ENCODE data around the gene NRG2. TPM values are rescaled to one million over a fixed set of nuclear protein-coding genes. Genes with fewer than 3 reads are reported as not detected.

Gene NRG2
- polyA plus RNA-seq, 1 of the 3 experiments (the other 2 are of a cell fraction): 3.7 TPM

DNA sequence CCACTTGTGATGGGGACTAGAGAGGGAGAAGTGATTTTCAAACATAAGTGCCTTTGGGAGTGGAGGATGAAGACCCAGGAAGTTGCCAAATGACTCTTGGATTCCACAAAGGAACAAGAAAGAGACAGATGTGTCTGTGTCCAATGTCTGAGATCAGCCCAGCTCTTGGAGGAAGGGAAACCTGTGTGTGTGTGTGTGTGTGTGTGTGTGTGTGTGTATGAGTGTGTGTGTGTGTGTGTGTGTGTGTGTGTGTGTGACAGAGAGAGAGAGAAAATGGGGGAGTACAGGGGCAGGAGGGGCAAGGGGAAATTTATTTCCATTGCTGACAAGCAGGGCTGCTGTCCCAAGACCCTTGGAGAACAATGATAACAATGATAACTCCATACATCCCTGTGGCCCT is 175.5 kb downstream of the NRG2 start (continued):
- TF ChIP-seq, protein P1, sequence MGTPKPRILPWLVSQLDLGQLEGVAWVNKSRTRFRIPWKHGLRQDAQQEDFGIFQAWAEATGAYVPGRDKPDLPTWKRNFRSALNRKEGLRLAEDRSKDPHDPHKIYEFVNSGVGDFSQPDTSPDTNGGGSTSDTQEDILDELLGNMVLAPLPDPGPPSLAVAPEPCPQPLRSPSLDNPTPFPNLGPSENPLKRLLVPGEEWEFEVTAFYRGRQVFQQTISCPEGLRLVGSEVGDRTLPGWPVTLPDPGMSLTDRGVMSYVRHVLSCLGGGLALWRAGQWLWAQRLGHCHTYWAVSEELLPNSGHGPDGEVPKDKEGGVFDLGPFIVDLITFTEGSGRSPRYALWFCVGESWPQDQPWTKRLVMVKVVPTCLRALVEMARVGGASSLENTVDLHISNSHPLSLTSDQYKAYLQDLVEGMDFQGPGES (IDR thresholded peaks at IDR 0.05; ENCODE audit: low read depth, low read length): no peak
- TF ChIP-seq JUND (IDR thresholded peaks at IDR 0.05) (no peak), GABPA (IDR thresholded peaks at IDR 0.05; ENCODE audit: low read depth) (no peak)
- TF ChIP-seq, protein P2, sequence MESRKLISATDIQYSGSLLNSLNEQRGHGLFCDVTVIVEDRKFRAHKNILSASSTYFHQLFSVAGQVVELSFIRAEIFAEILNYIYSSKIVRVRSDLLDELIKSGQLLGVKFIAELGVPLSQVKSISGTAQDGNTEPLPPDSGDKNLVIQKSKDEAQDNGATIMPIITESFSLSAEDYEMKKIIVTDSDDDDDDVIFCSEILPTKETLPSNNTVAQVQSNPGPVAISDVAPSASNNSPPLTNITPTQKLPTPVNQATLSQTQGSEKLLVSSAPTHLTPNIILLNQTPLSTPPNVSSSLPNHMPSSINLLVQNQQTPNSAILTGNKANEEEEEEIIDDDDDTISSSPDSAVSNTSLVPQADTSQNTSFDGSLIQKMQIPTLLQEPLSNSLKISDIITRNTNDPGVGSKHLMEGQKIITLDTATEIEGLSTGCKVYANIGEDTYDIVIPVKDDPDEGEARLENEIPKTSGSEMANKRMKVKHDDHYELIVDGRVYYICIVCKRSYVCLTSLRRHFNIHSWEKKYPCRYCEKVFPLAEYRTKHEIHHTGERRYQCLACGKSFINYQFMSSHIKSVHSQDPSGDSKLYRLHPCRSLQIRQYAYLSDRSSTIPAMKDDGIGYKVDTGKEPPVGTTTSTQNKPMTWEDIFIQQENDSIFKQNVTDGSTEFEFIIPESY (IDR thresholded peaks at IDR 0.05; ENCODE audit: borderline replicate concordance, low read depth): no peak

DNA sequence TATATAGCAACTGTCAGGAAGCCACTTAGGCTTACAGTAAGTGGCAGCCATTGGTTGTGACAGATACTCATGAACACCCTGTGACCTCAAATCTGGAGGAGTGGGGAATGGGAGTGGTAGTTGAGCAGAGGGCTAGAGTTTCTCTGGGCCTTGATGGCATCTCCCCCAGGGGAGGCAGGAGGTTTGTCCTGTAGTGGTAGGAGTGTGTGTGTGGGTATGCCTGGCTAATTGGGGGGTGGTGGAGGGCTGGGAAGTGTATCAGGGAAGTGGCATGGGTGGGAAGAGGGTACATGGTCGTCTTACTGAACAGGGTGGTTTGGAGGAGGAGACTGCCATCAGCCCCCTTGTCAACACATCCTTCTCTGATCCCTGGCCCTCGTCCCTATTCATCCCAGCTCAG is 176.0 kb downstream of the NRG2 start:
- no peak for DNase-seq
- Histone ChIP-seq H3K27me3 (ENCODE audit: insufficient read depth) (no peaks in the 10 kb centered on the region), H4K20me1 (ENCODE audit: insufficient read depth) (no peaks in the 10 kb centered on the region), H3K4me3 (ENCODE audit: low read depth in 2 of 2, low read length in 1 of 2) (no peak overlapping the region), H2AFZ (ENCODE audit: low read depth) (no peak overlapping the region), H3K4me1 (ENCODE audit: control insufficient read depth in 1 of 2, insufficient read depth in 2 of 2, low read depth in 1 of 2, low read length in 1 of 2) (peaks cover 0 to 2% of the 10 kb centered on the region in 2 experiments; a peak in 1 of 4 replicates), H3K36me3 (replicated peaks in 1 of 2; ENCODE audit: control insufficient read depth in 1 of 2, insufficient read depth in 2 of 2, low read length in 1 of 2) (no peaks in the 10 kb centered on the region), H3K9me2 (no peaks in the 10 kb centered on the region), H3K79me2 (ENCODE audit: insufficient read depth) (no peaks in the 10 kb centered on the region), H3K9ac (no peak overlapping the region), H3K9me3 (no peaks in the 10 kb centered on the region), H3K4me2 (no peak overlapping the region), H3F3A (replicated peaks; ENCODE audit: insufficient read depth) (no peaks in the 10 kb centered on the region), H3K27ac (ENCODE audit: low read depth in 2 of 2, low read length in 1 of 2) (no peak overlapping the region)
- POLR2A ChIA-PET: no interaction called here
- WGBS (ENCODE audit: low lambda C conversion rate): 28% methylated on average over 2 of the region's 2 CpGs
- CTCF ChIA-PET: interaction anchor here (0.7 to 17.2 kb wide), 5 partner anchors 77 to 474 kb away, joined by 3 to 225 read pairs (median 6); no protein-coding TSS in a partner anchor
- TF ChIP-seq RFX5 (IDR thresholded peaks at IDR 0.05; ENCODE audit: low read length) (no peak), ELF1 (IDR thresholded peaks at IDR 0.05) (no peak), RXRA (IDR thresholded peaks at IDR 0.05; ENCODE audit: borderline replicate concordance, low read depth) (no peak), SMC3 (IDR thresholded peaks at IDR 0.05; ENCODE audit: low read depth, low read length) (no peak)
- TF ChIP-seq, protein P3, sequence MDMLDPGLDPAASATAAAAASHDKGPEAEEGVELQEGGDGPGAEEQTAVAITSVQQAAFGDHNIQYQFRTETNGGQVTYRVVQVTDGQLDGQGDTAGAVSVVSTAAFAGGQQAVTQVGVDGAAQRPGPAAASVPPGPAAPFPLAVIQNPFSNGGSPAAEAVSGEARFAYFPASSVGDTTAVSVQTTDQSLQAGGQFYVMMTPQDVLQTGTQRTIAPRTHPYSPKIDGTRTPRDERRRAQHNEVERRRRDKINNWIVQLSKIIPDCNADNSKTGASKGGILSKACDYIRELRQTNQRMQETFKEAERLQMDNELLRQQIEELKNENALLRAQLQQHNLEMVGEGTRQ (IDR thresholded peaks at IDR 0.05; ENCODE audit: borderline replicate concordance, low read depth, low read length): no peak

DNA sequence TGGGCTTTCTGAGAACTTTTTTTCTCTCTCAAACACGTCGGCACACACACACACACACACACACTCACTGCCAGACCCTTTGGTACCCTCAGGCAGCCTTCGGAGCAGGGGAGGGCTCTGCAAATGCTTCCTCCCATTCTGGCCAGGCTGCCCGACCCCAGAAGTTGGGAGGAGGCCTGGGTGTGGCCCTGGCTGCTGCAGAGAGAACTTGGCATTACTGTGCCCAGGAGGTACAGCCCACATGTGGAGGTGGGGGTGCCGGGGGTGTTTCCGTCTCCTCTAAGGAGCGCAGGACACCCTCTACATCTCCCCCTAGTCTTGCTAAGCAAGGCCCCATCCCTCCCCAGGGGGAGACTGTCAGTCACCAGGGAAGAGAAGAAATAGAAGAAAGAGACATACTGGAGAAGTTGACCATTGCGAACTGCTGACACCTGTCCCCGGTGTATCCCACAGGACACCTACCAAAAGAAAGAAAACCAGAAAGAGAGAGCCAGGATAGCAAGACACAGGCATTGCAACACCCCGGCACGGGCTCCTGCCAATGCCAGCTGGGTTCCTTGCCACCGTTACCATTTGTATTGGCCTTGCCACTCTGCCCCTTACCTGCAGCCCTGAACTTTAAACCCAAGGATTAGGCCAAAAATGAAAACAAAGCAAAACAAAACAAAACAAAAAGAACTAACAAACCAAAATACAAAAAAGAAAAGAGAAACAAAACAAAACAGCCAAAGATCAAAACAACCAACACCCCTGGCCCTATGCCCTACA is 178.2 kb downstream of the NRG2 start:
- TF ChIP-seq RXRA (IDR thresholded peaks at IDR 0.05; ENCODE audit: borderline replicate concordance, low read depth): no peak
- no peak for TF ChIP-seq TEAD4 (IDR thresholded peaks at IDR 0.05; ENCODE audit: borderline replicate concordance, insufficient read depth)
- no peak for TF ChIP-seq FOXJ3 (CRISPR knock-in tag; IDR thresholded peaks at IDR 0.05)
- TF ChIP-seq SMC3 (IDR thresholded peaks at IDR 0.05; ENCODE audit: low read depth, low read length): no peak
- TF ChIP-seq, protein P1 (IDR thresholded peaks at IDR 0.05; ENCODE audit: low read depth, low read length): no peak
- no peak for TF ChIP-seq GABPA (IDR thresholded peaks at IDR 0.05; ENCODE audit: low read depth)
- no peak for TF ChIP-seq CHD2 (IDR thresholded peaks at IDR 0.05; ENCODE audit: low read length, partially characterized antibody)
- TF ChIP-seq RCOR1 (IDR thresholded peaks at IDR 0.05; ENCODE audit: low read length): no peak
- TF ChIP-seq, protein P4, sequence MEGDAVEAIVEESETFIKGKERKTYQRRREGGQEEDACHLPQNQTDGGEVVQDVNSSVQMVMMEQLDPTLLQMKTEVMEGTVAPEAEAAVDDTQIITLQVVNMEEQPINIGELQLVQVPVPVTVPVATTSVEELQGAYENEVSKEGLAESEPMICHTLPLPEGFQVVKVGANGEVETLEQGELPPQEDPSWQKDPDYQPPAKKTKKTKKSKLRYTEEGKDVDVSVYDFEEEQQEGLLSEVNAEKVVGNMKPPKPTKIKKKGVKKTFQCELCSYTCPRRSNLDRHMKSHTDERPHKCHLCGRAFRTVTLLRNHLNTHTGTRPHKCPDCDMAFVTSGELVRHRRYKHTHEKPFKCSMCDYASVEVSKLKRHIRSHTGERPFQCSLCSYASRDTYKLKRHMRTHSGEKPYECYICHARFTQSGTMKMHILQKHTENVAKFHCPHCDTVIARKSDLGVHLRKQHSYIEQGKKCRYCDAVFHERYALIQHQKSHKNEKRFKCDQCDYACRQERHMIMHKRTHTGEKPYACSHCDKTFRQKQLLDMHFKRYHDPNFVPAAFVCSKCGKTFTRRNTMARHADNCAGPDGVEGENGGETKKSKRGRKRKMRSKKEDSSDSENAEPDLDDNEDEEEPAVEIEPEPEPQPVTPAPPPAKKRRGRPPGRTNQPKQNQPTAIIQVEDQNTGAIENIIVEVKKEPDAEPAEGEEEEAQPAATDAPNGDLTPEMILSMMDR (IDR thresholded peaks at IDR 0.05): no peak
- TF ChIP-seq, protein P5, sequence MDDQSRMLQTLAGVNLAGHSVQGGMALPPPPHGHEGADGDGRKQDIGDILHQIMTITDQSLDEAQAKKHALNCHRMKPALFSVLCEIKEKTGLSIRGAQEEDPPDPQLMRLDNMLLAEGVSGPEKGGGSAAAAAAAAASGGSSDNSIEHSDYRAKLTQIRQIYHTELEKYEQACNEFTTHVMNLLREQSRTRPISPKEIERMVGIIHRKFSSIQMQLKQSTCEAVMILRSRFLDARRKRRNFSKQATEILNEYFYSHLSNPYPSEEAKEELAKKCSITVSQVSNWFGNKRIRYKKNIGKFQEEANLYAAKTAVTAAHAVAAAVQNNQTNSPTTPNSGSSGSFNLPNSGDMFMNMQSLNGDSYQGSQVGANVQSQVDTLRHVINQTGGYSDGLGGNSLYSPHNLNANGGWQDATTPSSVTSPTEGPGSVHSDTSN (IDR thresholded peaks at IDR 0.05): no peak
- no peaks in the 10 kb centered on the region for H3F3A ChIP-seq (replicated peaks; ENCODE audit: insufficient read depth)
- 71% methylated on average over 10 of the region's 12 CpGs for WGBS (ENCODE audit: low lambda C conversion rate)
- no peaks in the 10 kb centered on the region for H3K27me3 ChIP-seq (ENCODE audit: insufficient read depth)
- no peaks in the 10 kb centered on the region for H3K9me3 ChIP-seq
- no peaks in the 10 kb centered on the region for H4K20me1 ChIP-seq (ENCODE audit: insufficient read depth)
- no peak overlapping the region for H3K4me2 ChIP-seq
- H2AFZ ChIP-seq (ENCODE audit: low read depth): no peak overlapping the region
- H3K36me3 ChIP-seq (replicated peaks in 1 of 2; ENCODE audit: control insufficient read depth in 1 of 2, insufficient read depth in 2 of 2, low read length in 1 of 2): no peaks in the 10 kb centered on the region
- no peak for DNase-seq
- H3K4me3 ChIP-seq (ENCODE audit: low read depth in 2 of 2, low read length in 1 of 2): no peak overlapping the region
- ChIA-PET CTCF (interaction anchor here (1.3 to 17.2 kb wide), 7 partner anchors 8 to 106 kb away, joined by 4 to 225 read pairs (median 11); no protein-coding TSS in a partner anchor), POLR2A (no interaction called here)
- no peaks in the 10 kb centered on the region for H3K79me2 ChIP-seq (ENCODE audit: insufficient read depth)
- H3K9ac ChIP-seq: no peak overlapping the region
- H3K27ac ChIP-seq (ENCODE audit: low read depth in 2 of 2, low read length in 1 of 2): no peak overlapping the region
- peaks cover 0 to 2% of the 10 kb centered on the region in 2 experiments; a peak in 1 of 4 replicates for H3K4me1 ChIP-seq (ENCODE audit: control insufficient read depth in 1 of 2, insufficient read depth in 2 of 2, low read depth in 1 of 2, low read length in 1 of 2)
- H3K9me2 ChIP-seq: no peaks in the 10 kb centered on the region
